Body of pancreas (tissue), 4 donors: Measurements from ENCODE around the gene SAMHD1.

Experiments
- POLR2A ChIP-seq, 3 donors: fragments of 450-650 bp; IDR thresholded peaks; one replicate each; pipeline ENCODE4 v1.6.1; 2016; ENCODE audit warnings: antibody characterized with exemption in 3 of 3, mild to moderate bottlenecking in 2 of 3
- TF ChIP-seq, protein P1 (sequence below), 7 experiments: fragments of 450-650 bp in 4 of 7; fragments of 200-600 bp in 3 of 7; sonication (generic) in 3 of 7; IDR thresholded peaks; one replicate each; pipeline ENCODE4 v1.5.1; 2016 to 2019; ENCODE audit warnings: antibody characterized with exemption in 7 of 7

DNA sequence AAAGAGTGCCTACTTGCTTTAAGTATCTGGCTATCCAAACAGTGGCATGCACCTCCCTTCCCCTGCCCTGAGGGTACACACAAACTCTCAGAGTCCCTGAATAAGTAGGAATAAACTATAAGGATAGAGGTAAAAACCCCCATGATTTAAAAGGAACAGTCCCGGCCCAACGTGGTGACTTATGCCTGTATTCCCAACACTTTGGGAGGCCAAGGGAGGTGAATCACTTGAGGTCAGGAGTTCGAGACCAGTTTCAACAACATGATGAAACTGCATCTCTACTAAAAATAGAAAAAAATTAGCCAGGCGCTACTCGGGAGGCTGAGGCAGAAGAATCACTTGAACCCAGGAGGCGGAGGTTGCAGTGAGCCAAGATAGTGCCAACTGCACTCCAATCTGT lies 22.2 kb downstream of the SAMHD1 start:
- TF ChIP-seq, protein P1, sequence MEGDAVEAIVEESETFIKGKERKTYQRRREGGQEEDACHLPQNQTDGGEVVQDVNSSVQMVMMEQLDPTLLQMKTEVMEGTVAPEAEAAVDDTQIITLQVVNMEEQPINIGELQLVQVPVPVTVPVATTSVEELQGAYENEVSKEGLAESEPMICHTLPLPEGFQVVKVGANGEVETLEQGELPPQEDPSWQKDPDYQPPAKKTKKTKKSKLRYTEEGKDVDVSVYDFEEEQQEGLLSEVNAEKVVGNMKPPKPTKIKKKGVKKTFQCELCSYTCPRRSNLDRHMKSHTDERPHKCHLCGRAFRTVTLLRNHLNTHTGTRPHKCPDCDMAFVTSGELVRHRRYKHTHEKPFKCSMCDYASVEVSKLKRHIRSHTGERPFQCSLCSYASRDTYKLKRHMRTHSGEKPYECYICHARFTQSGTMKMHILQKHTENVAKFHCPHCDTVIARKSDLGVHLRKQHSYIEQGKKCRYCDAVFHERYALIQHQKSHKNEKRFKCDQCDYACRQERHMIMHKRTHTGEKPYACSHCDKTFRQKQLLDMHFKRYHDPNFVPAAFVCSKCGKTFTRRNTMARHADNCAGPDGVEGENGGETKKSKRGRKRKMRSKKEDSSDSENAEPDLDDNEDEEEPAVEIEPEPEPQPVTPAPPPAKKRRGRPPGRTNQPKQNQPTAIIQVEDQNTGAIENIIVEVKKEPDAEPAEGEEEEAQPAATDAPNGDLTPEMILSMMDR (IDR thresholded peaks at IDR 0.05): no peak
- TF ChIP-seq POLR2A (IDR thresholded peaks at IDR 0.05): no peak
